Loucy (cell line): ENCODE results near the gene FUS.

Experiments
- H2AFZ ChIP-seq: fragments of 200-600 bp; sonication (generic); 2 replicates; pipeline ENCODE4 v1.6.0; 2016; ENCODE audit warnings: antibody characterized with exemption, mild to moderate bottlenecking, low read length, moderate library complexity
- H3F3A ChIP-seq: fragments of 200-600 bp; 2 replicates; pipeline ENCODE4 v1.6.0; 2016; ENCODE audit warnings: antibody characterized with exemption, low read depth, mild to moderate bottlenecking
- H3K27me3 ChIP-seq: fragments of 200-600 bp; sonication (generic); 2 replicates; pipeline ENCODE4 v1.6.1; 2014; ENCODE audit warnings: low read length, mild to moderate bottlenecking; ENCODE audit not compliant: insufficient read depth, poor library complexity, severe bottlenecking
- H3K36me3 ChIP-seq: fragments of 200-600 bp; sonication (generic); 2 replicates; pipeline ENCODE4 v1.6.1; 2016; ENCODE audit warnings: low read length; ENCODE audit not compliant: insufficient read depth
- H3K4me1 ChIP-seq: fragments of 200-600 bp; sonication (generic); 2 replicates; pipeline ENCODE4 v1.5.1; 2014; ENCODE audit warnings: low read length, mild to moderate bottlenecking; ENCODE audit not compliant: insufficient read depth, poor library complexity, severe bottlenecking
- H3K4me2 ChIP-seq: fragments of 200-600 bp; sonication (generic); 2 replicates; pipeline ENCODE4 v1.6.0; 2014; ENCODE audit warnings: antibody characterized with exemption, low read length, low read depth, mild to moderate bottlenecking; ENCODE audit not compliant: poor library complexity, severe bottlenecking
- H3K4me3 ChIP-seq: fragments of 200-600 bp; sonication (generic); 2 replicates; pipeline ENCODE4 v1.5.1; 2014; ENCODE audit warnings: low read length, mild to moderate bottlenecking, mixed read lengths; ENCODE audit not compliant: poor library complexity, severe bottlenecking
- H3K79me2 ChIP-seq: fragments of 200-600 bp; sonication (generic); 2 replicates; pipeline ENCODE4 v1.6.1; 2014; ENCODE audit warnings: low read length; ENCODE audit not compliant: insufficient read depth
- H3K9ac ChIP-seq: fragments of 200-600 bp; sonication (generic); 2 replicates; pipeline ENCODE4 v1.6.0; 2014; ENCODE audit warnings: mild to moderate bottlenecking, low read depth, low read length, moderate library complexity; ENCODE audit not compliant: poor library complexity, severe bottlenecking
- H3K9me2 ChIP-seq: fragments of 200-600 bp; sonication (generic); replicated peaks from 2 replicates; pipeline ENCODE4 v1.6.1; 2016; ENCODE audit warnings: low read depth, low read length, mixed read lengths
- H3K9me3 ChIP-seq: fragments of 200-600 bp; sonication (generic); 2 replicates; pipeline ENCODE4 v1.6.1; 2014; ENCODE audit warnings: mild to moderate bottlenecking, antibody characterized with exemption, low read length, low read depth; ENCODE audit not compliant: insufficient read depth
- H4K20me1 ChIP-seq: fragments of 200-600 bp; sonication (generic); 2 replicates; pipeline ENCODE4 v1.6.0; 2014; ENCODE audit warnings: antibody characterized with exemption, low read length, mild to moderate bottlenecking; ENCODE audit not compliant: insufficient read depth, poor library complexity, severe bottlenecking
- CTCF ChIP-seq: fragments of 200-600 bp; sonication (generic); conservative IDR thresholded peaks from 2 replicates; pipeline ENCODE4 v1.5.1; 2014; ENCODE audit warnings: mild to moderate bottlenecking, antibody characterized with exemption, low read length
- EZH2phosphoT487 ChIP-seq: fragments of 200-600 bp; IDR thresholded peaks from 2 replicates; pipeline ENCODE4 v1.6.1; 2018; ENCODE audit warnings: antibody characterized with exemption, mild to moderate bottlenecking, moderate library complexity, borderline replicate concordance

The FUS gene

GRCh38 chr16:31185339-31185738 is 5.4 kb downstream of the FUS start:
- Histone ChIP-seq H3F3A (0 out of 2 replicates have a peak, but pooled peaks cover 5% of the 10 kb centered on the region), H3K79me2 (peaks cover 100% of the 10 kb centered on the region), H3K4me3 (peak overlapping the region; percentile 65), H3K9me2 (no peaks in the 10 kb centered on the region), H3K4me2 (peak overlapping the region; percentile 95), H3K4me1 (peaks cover 62% of the 10 kb centered on the region), H3K9ac (no peak overlapping the region), H3K9me3 (no peaks in the 10 kb centered on the region), H2AFZ (no peak overlapping the region), H4K20me1 (peaks cover 97% of the 10 kb centered on the region), H3K27me3 (peaks cover 11% of the 10 kb centered on the region), H3K36me3 (peaks cover 91% of the 10 kb centered on the region)
- no peak for TF ChIP-seq EZH2phosphoT487
- no peak for TF ChIP-seq CTCF

- H3K9ac ChIP-seq, result no peak overlapping the region
- H4K20me1 ChIP-seq, result peaks cover 100% of the 10 kb centered on the region
- peak overlapping the region; percentile 65 for H3K4me3 ChIP-seq
- peaks cover 61% of the 10 kb centered on the region for H3K4me1 ChIP-seq
- peaks cover 6% of the 10 kb centered on the region; the same call in 1 of the 2 replicates for H3F3A ChIP-seq
- peaks cover 100% of the 10 kb centered on the region for H3K79me2 ChIP-seq
- H3K9me2 ChIP-seq, result no peaks in the 10 kb centered on the region
- H2AFZ ChIP-seq, result no peak overlapping the region
- peak overlapping the region; percentile 95 for H3K4me2 ChIP-seq
- TF ChIP-seq EZH2phosphoT487, result no peak
- no peak for TF ChIP-seq CTCF
- peaks cover 6% of the 10 kb centered on the region for H3K27me3 ChIP-seq
- no peaks in the 10 kb centered on the region for H3K9me3 ChIP-seq
- peaks cover 98% of the 10 kb centered on the region for H3K36me3 ChIP-seq
These were observed 6.2 kb downstream of the FUS start for GRCh38 chr16:31186176-31186575.

GRCh38 chr16:31186930-31187807 is 7.2 kb downstream of the FUS start:
- no peak overlapping the region for H2AFZ ChIP-seq
- H3K4me2 ChIP-seq, result peak overlapping the region; percentile 95
- peaks cover 54% of the 10 kb centered on the region for H3K4me1 ChIP-seq
- H4K20me1 ChIP-seq, result peaks cover 99% of the 10 kb centered on the region
- peaks cover 100% of the 10 kb centered on the region for H3K36me3 ChIP-seq
- no peak for TF ChIP-seq CTCF
- TF ChIP-seq EZH2phosphoT487, result no peak
- H3K4me3 ChIP-seq, result peak overlapping the region; percentile 65
- H3K9me2 ChIP-seq, result no peaks in the 10 kb centered on the region
- no peaks in the 10 kb centered on the region for H3K9me3 ChIP-seq
- H3K9ac ChIP-seq, result no peak overlapping the region
- H3K79me2 ChIP-seq, result peaks cover 100% of the 10 kb centered on the region
- H3K27me3 ChIP-seq, result no peaks in the 10 kb centered on the region
- peaks cover 10% of the 10 kb centered on the region; the same call in 1 of the 2 replicates for H3F3A ChIP-seq
